HG03196 (cell line): ENCODE results near the gene KRT80.
A peak's percentile ranks its signal among the peaks of the same experiment; 100 is the strongest.

Experiments used
- ATAC-seq: cut with Tn5 transposase; IDR thresholded peaks from one replicate; pipeline ENCODE4 v1.9.1; 2021; ENCODE audit not compliant: unreplicated experiment

The KRT80 gene

GRCh38 chr12:52229836-52230343, 38.1 kb upstream of the KRT80 start:
- ATAC-seq: no peak

DNA sequence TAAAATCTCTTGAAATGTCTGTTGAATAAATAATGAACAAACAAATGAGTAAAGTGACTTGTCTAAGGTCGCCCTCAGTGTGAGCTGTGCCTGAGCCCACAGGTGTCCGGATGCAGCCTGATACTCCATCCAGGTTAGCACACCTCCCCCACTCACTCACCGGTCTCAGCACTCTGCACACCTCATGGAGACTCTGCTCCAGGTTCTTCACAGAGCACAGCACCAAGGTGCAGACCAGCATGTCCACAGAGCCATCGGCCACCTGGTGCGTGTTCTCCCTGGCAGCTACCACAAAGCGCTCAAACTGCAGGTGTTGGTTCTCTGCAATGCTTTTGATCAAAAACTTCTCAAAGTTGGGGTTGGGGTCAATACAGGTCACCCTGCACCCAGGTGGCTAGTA, 37.1 kb upstream of the KRT80 start:
- ATAC-seq: no peak

GRCh38 chr12:52228366-52228765, 36.6 kb upstream of the KRT80 start:
- no peak for ATAC-seq

GRCh38 chr12:52227606-52228166, 35.9 kb upstream of the KRT80 start:
- no peak for ATAC-seq

DNA sequence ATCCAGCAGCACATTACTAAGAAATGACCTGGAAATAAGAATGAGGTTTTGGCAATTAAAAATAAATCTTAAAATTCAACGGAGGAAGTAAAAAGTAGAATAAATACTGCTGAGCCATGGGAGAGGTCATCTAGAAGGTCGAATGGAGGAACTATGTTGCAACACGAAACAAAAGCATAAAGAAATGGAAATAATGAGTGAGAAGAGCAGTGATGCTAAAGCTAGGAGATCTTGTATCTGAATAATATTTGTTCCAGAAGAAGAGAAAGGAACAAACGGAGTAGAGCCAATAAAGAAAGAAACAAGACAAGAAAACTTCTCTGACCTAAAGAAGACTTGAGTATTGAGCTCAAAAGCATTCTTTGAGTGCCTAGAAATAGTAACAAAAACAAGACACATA, 34.6 kb upstream of the KRT80 start:
- no peak for ATAC-seq

DNA sequence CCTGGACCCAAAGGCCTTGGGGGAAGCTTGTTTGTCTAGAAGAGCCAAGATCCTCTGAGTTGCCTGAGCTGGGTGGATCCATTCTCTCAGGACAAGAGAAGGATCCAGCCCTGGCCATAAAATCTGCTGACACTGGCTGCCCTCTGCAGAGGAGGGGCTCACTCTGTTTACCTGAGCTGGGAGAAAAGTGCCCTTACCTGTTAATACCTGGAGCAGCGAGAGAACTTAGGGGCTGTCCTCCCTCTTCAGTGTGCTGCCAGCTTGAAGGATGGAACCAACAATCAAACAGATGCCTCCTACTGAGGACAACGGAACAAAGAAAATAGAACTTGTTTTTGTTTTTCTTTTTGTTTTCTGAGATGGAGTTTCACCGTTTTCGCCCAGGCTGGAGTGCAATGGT, 33.9 kb upstream of the KRT80 start:
- no peak for ATAC-seq

DNA sequence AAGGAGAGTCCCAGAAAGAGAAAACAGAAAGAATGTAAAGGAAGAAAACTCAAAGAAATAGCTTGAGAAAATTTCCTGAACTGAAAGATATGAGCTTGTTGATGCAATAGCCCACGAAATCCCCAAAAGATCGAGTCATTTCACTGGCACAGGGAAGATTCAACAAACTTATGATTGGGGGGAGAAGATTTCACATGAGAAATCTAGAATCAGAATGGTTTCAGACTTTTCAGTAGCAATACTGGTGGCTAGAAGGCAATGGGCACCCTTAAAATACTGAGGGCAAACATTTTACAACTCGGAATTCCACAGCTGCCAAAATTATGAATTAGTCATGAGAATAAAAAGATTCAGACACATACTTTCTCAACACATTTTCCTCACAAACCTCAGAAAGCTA, 32.3 kb upstream of the KRT80 start:
- ATAC-seq: no peak

GRCh38 chr12:52223406-52224039, 31.7 kb upstream of the KRT80 start:
- ATAC-seq: no peak

GRCh38 chr12:52222692-52223091, 30.9 kb upstream of the KRT80 start:
- ATAC-seq: no peak

DNA sequence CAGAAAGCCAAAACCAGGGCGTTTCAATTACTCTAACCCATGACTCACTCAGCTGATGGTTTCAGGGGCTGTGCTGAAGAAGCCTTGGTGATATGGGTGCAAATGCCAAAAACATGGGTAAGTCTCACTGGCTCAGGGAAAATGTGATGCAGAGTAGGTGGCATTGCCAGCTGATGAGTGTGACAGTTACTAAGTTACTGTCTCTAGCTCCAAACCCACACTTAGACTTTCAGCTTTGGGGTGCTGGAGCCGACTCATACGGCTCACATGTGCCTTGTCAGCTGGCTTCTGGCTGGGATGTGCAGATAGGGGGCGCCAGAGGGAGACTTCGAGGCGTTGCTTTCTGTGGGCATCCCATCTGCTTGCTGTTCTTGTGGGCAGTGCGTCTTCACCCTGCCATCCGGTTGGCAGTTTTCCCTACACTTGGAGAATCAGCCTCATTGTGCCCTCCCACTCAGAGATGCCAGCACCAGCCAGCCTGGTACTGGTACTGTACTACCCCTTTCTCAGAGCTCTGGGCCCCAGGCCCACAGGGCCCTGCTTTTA, 30.2 kb upstream of the KRT80 start:
- peak; percentile 68 for ATAC-seq

DNA sequence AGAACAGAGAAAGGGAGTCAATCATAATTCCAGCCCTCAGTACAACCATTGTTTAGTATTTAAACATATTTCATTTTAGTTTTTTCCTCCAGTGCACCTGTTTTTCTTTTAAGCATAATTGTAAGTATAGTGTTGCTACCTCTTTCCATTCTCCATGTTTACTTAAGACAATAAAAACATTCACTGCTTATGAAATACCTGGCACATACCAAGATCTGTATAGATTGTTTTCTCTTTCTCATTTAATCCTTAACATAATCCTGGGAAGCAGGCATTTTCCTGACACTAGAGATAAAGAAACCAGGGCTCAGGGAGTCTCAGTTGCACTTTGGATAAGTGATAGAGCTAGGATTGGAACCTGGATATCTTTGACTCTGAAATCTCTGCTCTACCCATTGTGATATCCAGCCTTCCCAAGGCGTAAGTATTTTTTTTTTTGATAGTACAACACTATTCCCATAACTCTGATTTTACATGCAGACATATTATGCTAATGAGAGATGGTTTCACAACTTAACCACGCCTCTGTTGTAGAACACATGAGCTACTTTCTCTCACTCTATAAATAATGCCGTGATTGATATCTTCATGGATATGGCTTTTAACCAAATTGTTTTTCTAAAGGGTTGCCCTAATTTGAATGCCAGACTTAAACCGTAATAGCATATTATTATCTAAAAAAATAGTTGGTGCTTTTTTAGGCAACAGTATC, 29.4 kb upstream of the KRT80 start:
- no peak for ATAC-seq

GRCh38 chr12:52220477-52220876, 28.7 kb upstream of the KRT80 start:
- ATAC-seq: no peak

DNA sequence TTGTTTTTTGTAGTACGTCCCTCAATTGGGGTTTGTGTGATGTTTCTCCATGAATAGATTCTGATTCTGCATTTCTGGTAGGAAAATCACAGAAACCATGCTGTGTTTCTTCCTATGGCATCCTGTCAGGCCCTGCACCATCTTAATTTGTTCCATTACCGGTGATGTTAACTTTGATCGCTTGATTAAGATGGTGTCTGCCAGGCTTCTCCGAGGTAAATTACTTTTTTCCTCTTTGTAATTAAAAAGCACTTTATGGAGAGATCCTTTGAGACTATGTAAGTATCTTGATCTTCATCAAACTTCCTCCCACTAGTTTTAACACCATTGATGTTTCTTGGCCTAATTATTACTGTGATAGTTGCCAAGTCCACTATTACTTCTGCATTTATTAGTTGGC, 26.2 kb upstream of the KRT80 start:
- ATAC-seq: no peak

GRCh38 chr12:52217223-52217622, 25.4 kb upstream of the KRT80 start:
- ATAC-seq: no peak

DNA sequence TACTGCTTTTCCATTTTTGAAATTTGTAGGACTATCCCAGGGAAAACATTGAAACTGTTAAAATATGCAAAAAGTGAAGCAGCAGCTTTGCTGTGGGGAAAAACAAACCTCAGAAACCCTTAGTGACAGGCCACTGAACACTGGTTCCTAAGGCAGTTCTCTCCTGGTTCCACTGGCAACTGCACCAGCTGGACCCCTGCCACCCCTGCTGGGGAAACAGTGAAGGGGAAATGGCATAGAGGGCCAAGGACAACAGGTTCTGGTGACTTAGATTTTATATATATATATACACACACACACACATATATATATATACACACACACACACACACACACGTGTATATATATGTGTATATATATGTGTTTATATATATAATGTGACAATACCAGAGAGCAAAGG, 25.0 kb upstream of the KRT80 start:
- ATAC-seq: no peak

- no peak for ATAC-seq
Measured at GRCh38 chr12:52216100-52216499, 24.3 kb upstream of the KRT80 start.

DNA sequence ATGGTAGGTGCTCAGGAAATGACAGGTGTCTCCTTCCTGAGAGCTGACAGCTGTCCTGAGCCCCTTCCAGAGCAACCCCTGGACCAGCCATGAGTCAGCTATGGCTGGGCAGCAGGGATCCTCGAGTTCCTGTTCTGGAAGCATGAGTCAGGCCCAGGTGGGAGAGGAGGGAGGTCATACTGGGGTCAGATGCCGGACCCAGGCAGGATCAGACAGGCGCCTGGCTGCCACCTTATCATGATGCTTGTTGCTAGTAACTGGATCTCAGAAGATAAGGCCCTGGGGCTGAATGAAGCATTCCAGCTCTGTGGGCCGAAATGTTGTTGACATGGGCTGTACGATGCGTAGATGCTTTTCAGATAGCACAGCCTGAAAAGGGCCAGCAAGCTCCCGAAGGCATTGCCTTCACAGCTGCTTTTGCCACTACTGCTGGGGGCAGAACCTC, 23.8 kb upstream of the KRT80 start:
- ATAC-seq: no peak

GRCh38 chr12:52214421-52214802, 22.6 kb upstream of the KRT80 start:
- no peak for ATAC-seq

DNA sequence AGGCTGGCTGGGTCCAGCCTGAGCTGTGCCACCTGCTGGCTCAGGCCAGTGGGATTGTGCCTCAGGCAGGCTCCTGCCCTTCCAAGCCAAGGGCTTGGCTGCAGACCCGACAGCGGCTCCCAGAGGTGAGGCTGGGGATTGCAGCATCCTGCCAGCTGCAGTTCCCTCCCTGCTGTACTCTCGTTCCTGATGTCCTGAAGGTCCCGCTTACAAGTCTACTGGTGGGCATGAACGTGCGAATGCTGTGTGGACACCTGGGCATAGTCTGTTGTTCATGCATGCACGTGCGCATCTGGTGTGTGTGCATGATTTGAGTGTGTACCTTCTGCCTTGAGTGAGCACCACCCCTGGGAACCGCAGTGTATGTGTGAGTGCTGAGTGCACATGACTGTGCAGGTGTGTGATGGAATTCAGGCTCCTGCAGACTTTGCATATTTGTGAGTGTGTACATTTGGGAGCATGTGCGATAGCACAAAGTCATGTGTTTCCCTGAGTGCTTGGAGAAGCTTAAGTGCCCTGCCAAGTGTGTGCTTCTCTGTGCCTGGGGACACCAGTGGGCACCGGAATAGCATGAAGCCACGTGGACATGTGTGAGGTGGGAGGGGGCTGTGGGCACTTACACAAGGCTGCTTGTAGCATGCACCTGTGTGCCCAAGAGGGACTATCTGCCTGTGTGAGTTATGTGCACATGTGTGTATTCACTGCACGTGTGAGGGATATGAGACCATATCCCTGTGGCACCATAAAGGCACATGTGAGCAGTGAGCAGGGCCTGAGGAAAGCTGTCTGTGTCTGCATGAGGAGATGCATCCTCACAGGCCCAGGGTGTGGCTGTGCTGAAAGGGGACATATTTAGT, 22.0 kb upstream of the KRT80 start:
- ATAC-seq: no peak

DNA sequence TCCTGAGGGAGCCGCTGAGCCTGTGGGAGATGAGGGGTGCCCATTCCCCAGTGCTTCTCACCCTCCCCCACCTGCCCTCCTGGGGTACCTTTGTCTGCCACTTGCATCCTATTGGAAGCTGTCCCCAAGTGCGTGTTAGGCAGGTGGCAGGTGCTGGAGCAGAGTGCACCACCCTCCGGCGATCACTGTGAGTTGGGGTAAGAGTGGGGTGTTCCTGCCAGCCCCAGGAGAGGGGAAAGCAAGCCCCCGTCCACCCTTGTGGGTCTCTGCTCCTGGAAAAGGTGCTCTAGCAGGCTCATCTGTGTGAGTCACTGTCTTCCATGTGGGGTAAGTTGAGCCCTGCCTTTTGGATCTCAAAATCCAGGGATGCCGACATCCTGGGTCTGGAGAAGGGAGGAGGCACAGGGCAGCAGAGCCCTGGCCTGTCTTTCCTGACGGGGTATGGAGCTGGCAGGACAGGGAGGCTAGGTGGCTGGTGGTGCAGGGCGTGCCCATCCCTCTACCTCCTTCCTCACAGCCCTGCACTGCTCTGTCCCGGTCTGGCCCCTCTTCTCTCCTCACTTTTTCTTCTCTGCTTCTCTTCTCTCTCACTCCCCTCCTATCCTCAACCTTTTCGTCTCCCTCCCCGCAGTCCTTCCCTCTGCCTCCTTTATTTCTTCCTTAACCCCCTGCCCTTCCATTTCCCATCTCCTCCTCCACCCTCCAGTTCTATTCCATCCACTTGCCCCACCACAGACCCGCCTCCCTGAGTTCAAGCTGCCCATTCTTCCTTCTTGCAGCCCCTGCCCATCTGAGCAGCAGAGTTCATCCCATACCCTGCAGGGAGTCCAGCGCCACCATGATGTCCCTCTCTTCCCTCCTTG, 21.1 kb upstream of the KRT80 start:
- ATAC-seq: no peak
